HG03159 (cell line): ENCODE data around the gene PRDM7.

Source experiments
- ATAC-seq: cut with Tn5 transposase; IDR thresholded peaks from one replicate; pipeline ENCODE4 v1.9.1; 2021; ENCODE audit warnings: mild to moderate bottlenecking, moderate library complexity; ENCODE audit not compliant: unreplicated experiment

PRDM7 gene

GRCh38 chr16:90040152-90041023, 36.7 kb downstream of the PRDM7 start:
- ATAC-seq, result no peak

DNA sequence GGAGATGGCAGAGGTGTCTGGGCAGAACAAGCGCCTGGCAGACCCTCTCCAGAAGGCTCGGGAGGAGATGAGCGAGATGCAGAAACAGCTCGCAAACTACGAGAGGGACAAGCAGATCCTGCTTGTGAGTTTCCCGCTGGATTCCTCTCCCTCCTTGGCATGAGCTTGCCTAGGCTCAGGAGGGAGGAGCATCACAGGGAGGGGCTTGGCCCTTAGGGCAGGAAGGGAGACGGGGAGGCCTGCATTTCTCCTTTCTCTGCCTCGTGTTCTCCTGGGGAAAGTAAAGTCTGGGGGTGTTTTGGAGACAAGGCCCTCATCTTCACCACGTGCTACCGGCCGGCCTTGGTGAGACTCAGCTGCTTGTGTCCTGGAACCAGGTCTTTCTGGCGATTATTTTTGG, 39.9 kb downstream of the PRDM7 start:
- no peak for ATAC-seq

GRCh38 chr16:90035902-90036301, 41.2 kb downstream of the PRDM7 start:
- ATAC-seq, result no peak

DNA sequence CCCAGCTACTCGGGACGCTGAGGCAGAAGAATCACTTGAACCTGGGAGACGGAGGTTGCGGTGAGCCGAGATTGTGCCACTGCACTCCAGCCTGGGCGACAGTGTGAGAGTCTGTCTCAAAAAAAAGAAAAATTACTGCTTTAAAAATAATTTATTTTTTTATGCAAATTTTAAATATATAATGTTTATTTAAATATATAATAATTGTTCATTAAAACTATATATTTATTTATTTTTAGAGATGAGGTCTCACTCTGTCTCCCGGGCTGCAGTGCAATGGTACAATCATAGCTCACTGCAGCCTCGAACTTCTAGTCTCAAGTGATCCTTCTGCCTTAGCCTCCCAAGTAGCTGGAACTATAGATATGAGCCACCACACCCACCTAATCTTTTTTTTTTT, 42.6 kb downstream of the PRDM7 start:
- ATAC-seq, result no peak

DNA sequence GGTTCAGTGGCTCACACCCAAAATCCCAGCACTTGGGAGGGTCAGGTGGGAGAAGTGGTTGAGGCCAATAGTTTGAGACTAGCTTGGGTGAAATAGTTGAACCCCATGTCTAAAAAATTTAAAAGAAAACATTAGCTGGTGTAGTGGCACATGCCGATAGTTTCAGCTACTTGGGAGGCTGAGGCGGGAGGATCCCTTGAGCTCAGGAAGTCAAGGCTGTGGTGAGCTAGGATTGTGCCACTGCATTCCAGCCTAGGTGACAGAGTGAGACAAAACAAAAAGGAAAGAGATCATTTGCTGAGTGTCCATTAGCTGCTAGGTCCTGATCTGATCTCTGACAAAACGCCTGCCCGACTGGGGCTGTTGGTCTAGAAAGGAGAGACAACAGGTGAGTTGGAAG, 43.7 kb downstream of the PRDM7 start:
- no peak for ATAC-seq

- no peak for ATAC-seq
Measured at GRCh38 chr16:90032674-90033331, 44.3 kb downstream of the PRDM7 start.

GRCh38 chr16:90031931-90032673, 45.0 kb downstream of the PRDM7 start:
- no peak for ATAC-seq

DNA sequence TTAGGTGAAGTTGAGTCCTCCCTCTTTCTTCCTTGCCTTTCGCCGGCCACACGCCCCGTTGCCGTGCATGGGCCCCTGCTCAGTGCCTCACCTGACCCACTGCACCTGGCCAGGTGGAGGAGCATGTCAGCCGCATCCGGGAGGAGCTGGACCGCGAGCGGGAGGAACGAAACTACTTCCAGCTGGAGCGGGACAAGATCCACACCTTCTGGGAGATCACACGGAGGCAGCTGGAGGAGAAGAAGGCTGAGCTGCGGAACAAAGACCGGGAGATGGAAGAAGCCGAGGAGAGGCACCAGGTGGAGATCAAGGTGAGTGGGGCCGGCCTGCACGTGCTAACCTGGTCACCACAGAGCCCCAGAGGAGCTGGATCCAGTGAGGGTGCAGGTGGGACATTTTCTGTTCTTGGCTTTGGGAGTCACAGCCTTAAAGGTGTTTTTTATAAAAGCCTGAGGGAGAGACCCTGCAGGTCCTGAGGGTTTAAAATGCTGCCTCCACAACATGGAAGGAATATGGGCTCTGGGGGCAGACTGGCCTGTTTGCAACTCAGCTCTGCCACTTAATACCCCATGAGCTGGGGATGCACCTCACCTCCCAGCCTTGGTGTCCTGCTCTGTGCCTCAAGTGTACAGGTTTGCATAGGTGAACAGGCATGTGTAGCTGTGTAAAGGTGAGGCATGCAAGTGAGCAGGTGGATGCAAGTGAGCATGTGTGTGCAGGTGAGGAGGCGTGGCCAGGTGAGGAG, 45.8 kb downstream of the PRDM7 start:
- no peak for ATAC-seq

DNA sequence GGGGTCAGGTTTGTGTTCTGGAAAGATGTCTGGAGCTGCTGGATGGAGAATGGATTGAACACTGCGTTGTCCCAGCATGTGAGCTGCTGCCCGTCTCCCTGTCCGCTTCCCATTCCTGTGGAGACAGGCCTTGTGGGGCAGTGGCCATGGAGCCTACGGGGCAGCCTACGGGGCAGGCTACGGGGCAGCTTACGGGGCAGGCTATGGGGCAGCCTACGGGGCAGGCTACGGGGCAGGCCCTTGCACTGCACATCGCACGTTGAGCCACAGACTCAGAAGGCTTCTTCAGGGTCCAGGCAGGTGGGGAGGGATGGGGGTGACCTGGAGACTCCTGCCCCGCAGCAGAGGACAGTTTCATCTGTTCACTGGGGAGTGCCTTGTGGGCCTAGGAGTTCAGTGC, 48.1 kb downstream of the PRDM7 start:
- no peak for ATAC-seq

DNA sequence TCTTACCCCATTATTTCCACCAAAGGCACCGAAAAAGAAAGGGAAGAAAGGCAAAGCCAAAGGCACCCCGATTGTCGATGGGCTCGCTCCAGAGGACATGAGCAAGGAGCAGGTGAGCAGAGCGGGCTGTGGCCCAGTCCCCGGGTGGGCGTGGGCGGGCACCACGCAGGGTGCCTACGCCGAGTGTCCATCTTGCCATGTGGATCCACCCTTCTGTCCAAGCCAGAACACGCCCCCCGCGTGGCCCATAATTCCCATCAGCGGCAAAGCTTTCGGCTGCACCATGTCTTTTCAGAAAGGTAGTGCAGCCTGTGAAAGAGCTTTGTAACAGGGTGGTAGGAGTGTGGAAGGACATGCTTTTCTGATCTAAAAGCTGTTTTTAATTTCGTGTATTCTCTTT, 49.5 kb downstream of the PRDM7 start:
- ATAC-seq, result no peak

GRCh38 chr16:90026135-90026534, 51.0 kb downstream of the PRDM7 start:
- ATAC-seq, result no peak

GRCh38 chr16:90023078-90023447, 54.1 kb downstream of the PRDM7 start:
- no peak for ATAC-seq

DNA sequence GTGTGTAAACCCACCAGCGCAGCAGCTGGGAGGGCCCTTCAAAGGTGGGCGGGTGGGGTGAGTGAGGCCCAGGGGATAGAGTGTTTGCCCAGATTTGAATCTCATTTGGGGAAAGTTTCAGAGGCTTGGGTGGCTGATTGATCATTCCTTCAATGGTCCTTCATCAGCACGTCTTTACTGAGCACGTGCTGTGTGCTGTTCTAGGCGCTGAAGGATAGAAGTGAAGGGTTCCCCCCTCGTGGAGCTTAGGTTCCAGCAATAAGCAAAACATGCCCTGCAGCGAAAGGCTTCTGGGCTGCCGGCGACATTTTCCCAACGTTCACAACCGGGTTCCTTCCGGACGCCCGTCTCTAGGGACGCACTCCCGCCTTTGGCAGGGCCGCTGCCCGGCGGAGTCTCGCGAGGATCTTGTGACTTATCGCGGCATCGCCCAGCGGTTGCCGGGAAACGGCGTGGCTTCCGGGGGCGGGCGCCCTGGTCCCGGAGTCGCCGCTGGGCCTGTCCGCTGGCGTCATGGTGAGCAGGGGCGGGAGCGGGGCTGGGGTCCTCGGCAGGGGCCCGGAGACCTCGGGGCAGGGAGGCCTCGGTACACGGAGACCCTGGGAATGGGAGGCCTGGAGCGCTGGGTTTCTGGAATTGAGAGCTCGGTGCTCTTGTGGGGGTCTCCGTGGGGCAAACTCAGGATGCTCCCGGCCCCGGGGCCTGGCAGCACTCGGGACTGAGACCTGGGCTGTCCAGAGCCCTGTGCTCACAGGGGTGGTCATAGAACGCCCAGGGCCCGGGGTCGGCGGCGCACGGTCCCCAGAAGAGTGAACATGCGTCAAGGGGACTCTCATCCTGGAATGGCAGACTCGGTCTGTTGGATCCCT, 54.7 kb downstream of the PRDM7 start:
- ATAC-seq, result peak; percentile 60

GRCh38 chr16:90020838-90021382, 56.2 kb downstream of the PRDM7 start:
- ATAC-seq, result no peak

DNA sequence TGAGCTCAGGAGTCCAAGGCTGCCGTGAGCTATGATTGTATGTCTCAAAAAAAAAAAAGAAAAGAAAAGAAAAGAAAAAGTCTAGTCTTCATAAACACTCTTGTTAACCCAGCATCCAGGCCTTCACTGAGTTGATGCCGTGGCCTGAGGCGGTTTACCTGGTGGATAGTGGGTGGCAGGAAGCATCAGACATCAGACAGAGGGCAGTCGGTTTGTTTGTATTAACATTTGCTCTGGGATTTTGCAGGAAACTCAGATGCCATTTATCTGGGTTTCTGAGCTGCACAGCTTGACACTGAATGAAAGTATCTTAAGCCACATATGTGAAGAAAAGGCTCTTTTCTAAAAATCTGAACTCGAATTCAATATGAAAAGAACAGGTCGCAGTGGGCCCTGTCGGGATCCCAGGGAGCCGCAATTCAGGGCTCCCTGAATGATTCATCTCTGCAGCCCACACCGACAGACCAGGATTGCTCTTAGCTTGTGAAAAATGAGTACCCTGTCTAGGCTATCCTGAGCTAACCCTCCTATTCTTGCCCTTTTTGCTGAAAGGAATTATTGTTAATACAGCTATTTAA, 56.8 kb downstream of the PRDM7 start:
- ATAC-seq, result no peak

DNA sequence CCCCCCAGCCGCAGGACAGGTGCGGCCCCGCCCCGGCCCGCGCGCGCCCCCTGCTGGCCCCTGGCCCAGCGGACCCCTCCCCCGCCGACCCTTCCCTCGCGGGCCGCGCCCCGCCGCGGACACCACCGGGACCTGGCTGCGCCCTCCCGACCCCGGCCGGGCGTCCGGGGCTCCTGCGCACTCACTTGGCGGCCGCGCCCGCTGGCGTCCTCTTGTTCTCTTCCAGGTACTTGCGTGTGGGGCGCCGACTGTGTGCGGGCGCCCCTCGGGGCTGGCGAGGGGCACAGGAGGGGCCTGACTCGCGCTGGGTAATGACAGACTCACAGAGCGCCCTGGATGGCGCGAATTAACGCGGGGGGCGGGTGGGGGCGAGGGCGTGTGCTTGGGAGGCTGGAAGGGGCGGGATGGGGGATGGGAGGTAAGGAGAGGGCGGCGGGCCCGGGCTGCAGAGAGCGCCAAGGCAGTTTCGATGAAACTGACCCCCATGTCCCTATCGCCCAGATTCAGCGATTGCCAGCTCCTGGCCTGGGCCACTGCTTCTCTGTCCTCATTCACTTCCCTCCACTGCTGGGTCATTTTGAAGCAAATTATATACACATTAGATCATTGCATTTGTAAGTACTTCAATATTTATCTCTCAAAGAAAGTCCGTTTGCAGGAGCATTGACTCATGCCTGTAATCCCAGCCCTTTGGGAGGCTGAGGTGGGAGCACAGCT, 57.4 kb downstream of the PRDM7 start:
- ATAC-seq, result no peak

- ATAC-seq, result no peak
Measured at GRCh38 chr16:90018652-90019542, 58.2 kb downstream of the PRDM7 start, which contains the start of gene DBNDD1. DBNDD1 (minus strand) TSS chr16:90019456; CDS start chr16:90019341, 115 bp downstream.

- no peak for ATAC-seq
Measured at GRCh38 chr16:90018297-90018651, 58.9 kb downstream of the PRDM7 start.
